ENCODE results near the gene CDPF1.

Gene CDPF1

GRCh38 chr22:46195487-46196165 lies 54.5 kb downstream of the CDPF1 start:
- no peak overlapping the region for H3K27ac ChIP-seq
- no peaks in the 10 kb centered on the region for H3K36me3 ChIP-seq (ENCODE audit: insufficient read depth, low read length)
- TF ChIP-seq FOXP2 (optimal IDR thresholded peaks at IDR 0.05; ENCODE audit: control extremely low read depth, extremely low read length, insufficient read depth) (no peak), POLR2AphosphoS5 (IDR thresholded peaks at IDR 0.05; ENCODE audit: borderline replicate concordance, low read depth, low read length) (no peak), EZH2 (IDR thresholded peaks at IDR 0.05) (no peak)
- no peak overlapping the region for H3K4me3 ChIP-seq
- H3K9me3 ChIP-seq (ENCODE audit: low read depth, low read length), result no peaks in the 10 kb centered on the region
- DNase-seq (ENCODE audit: low read depth, low spot score), result no peak
- H3K9ac ChIP-seq (ENCODE audit: insufficient read length), result no peak overlapping the region
